SU-DHL-6 (cell line): ENCODE data around the gene ZSCAN22.

ENCODE experiments used
- H2AFZ ChIP-seq: fragments of 200-600 bp; sonication (generic); 2 replicates; pipeline ENCODE4 v1.6.1; 2014; ENCODE audit warnings: low read depth, mild to moderate bottlenecking, moderate library complexity, mixed read lengths, antibody characterized with exemption, low read length; ENCODE audit not compliant: severe bottlenecking
- H3F3A ChIP-seq: fragments of 200-600 bp; shearing (Covaris generic); 2 replicates; pipeline ENCODE4 v1.6.0; 2016; ENCODE audit warnings: antibody characterized with exemption, mild to moderate bottlenecking; ENCODE audit not compliant: insufficient read depth
- H3K27ac ChIP-seq: fragments of 200-600 bp; sonication (generic); 2 replicates; pipeline ENCODE4 v1.5.1; 2016; ENCODE audit warnings: low read depth, mild to moderate bottlenecking, low read length, moderate library complexity, mixed read lengths
- H3K27me3 ChIP-seq: fragments of 200-600 bp; sonication (generic), shearing (Covaris generic); 2 replicates; pipeline ENCODE4 v1.6.0; 2014; ENCODE audit warnings: mild to moderate bottlenecking, low read length
- H3K36me3 ChIP-seq: fragments of 200-600 bp; sonication (generic); 2 replicates; pipeline ENCODE4 v1.6.1; 2014; ENCODE audit warnings: mild to moderate bottlenecking, low read length, mixed read lengths
- H3K4me2 ChIP-seq: fragments of 300-600, 200-600 bp; shearing (Covaris generic), sonication (generic); 2 replicates; pipeline ENCODE4 v1.6.0; 2014; ENCODE audit warnings: low read length, low read depth, mild to moderate bottlenecking; ENCODE audit not compliant: poor library complexity, severe bottlenecking
- H3K4me3 ChIP-seq: fragments of 200-600 bp; sonication (generic); 2 replicates; pipeline ENCODE4 v1.5.1; 2014; ENCODE audit warnings: antibody characterized with exemption, low read length, mild to moderate bottlenecking, mixed read lengths; ENCODE audit not compliant: insufficient read depth, poor library complexity, severe bottlenecking
- H3K79me2 ChIP-seq: fragments of 200-600 bp; sonication (generic); 2 replicates; pipeline ENCODE4 v1.6.1; 2014; ENCODE audit warnings: mild to moderate bottlenecking, low read length, moderate library complexity; ENCODE audit not compliant: insufficient read depth
- H3K9ac ChIP-seq: fragments of 200-600 bp; sonication (generic); 2 replicates; pipeline ENCODE4 v1.7.0; 2014; ENCODE audit warnings: mild to moderate bottlenecking, low read length
- H3K9me2 ChIP-seq: fragments of 200-600 bp; sonication (generic); replicated peaks from 2 replicates; pipeline ENCODE4 v1.6.1; 2014; ENCODE audit warnings: low read length; ENCODE audit not compliant: insufficient read depth
- H3K9me3 ChIP-seq: fragments of 200-600 bp; sonication (generic); 2 replicates; pipeline ENCODE4 v1.6.1; 2014; ENCODE audit warnings: low read length, mixed read lengths; ENCODE audit not compliant: insufficient read depth
- H4K20me1 ChIP-seq: fragments of 200-600 bp; sonication (generic); 2 replicates; pipeline ENCODE4 v1.6.1; 2014; ENCODE audit warnings: low read depth, mild to moderate bottlenecking, antibody characterized with exemption, low read length, moderate library complexity, mixed read lengths
- EZH2phosphoT487 ChIP-seq: fragments of 200-600 bp; sonication (generic), shearing (Covaris generic); conservative IDR thresholded peaks from 2 replicates; pipeline ENCODE4 v1.6.1; 2018; ENCODE audit warnings: mild to moderate bottlenecking, antibody characterized with exemption, low read length, moderate library complexity, mixed read lengths
- TF ChIP-seq, protein P1 (sequence below): fragments of 200-600 bp; sonication (generic); IDR thresholded peaks from one replicate; pipeline ENCODE4 v1.5.1; 2017; ENCODE audit warnings: antibody characterized with exemption, mild to moderate bottlenecking, low read length, moderate library complexity; ENCODE audit not compliant: insufficient read depth, poor library complexity, severe bottlenecking

Gene ZSCAN22

DNA sequence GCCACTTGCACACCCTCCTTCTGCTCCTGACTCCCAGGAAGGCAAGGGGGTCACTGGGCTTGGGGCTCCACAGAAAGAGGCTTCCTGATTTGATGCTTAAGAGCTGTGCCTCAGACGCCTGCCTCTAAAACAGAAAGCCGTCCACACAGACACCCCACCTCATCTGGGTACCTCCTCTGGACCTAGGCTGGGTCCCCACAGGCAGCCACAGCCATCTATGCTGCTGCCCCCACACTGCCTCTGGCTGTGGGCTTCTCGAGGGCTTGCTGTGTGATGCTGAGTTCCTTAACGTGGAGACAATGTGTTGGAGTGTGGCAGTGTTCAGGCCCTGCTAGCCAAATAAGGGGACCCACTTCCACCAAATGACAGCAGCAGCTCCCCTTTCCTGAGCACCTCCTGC, 8.5 kb upstream of the ZSCAN22 start:
- no peaks in the 10 kb centered on the region for H3K9me3 ChIP-seq
- H3K27ac ChIP-seq, result no peak overlapping the region
- H3K27me3 ChIP-seq, result no peaks in the 10 kb centered on the region
- H3K9me2 ChIP-seq, result no peaks in the 10 kb centered on the region
- H3K9ac ChIP-seq, result no peak overlapping the region
- no peak overlapping the region for H2AFZ ChIP-seq
- no peak overlapping the region for H3K4me3 ChIP-seq
- TF ChIP-seq, protein P1, sequence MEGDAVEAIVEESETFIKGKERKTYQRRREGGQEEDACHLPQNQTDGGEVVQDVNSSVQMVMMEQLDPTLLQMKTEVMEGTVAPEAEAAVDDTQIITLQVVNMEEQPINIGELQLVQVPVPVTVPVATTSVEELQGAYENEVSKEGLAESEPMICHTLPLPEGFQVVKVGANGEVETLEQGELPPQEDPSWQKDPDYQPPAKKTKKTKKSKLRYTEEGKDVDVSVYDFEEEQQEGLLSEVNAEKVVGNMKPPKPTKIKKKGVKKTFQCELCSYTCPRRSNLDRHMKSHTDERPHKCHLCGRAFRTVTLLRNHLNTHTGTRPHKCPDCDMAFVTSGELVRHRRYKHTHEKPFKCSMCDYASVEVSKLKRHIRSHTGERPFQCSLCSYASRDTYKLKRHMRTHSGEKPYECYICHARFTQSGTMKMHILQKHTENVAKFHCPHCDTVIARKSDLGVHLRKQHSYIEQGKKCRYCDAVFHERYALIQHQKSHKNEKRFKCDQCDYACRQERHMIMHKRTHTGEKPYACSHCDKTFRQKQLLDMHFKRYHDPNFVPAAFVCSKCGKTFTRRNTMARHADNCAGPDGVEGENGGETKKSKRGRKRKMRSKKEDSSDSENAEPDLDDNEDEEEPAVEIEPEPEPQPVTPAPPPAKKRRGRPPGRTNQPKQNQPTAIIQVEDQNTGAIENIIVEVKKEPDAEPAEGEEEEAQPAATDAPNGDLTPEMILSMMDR, result no peak
- TF ChIP-seq EZH2phosphoT487, result no peak
- no peak overlapping the region for H3K4me2 ChIP-seq
- peaks cover 6% of the 10 kb centered on the region for H3K36me3 ChIP-seq
- H3F3A ChIP-seq, result 0 out of 2 replicates have a peak, but pooled peaks cover 4% of the 10 kb centered on the region
- no peaks in the 10 kb centered on the region for H4K20me1 ChIP-seq
- no peaks in the 10 kb centered on the region for H3K79me2 ChIP-seq

DNA sequence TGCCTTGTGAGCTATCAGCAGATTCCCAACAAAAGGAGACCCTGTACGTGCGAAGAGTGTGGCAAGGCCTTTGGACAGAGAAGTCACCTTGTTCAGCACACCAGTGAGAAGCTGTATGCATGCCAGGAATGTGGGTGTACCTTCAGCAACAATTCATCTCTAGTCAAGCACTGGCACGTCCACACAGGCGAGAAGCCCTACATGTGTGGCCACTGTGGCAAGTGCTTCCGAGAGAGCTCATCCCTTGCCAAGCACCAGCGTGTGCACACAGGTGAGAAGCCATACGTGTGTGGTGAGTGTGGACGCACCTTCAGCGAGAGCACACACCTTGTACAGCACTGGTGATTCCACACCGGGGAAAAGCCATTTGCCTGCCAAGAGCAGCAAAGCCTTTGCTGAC, 7.6 kb upstream of the ZSCAN22 start:
- Histone ChIP-seq H3F3A (0 out of 2 replicates have a peak, but pooled peaks cover 4% of the 10 kb centered on the region), H3K27me3 (no peaks in the 10 kb centered on the region), H4K20me1 (no peaks in the 10 kb centered on the region), H3K4me3 (no peak overlapping the region), H2AFZ (no peak overlapping the region), H3K9me3 (no peaks in the 10 kb centered on the region), H3K36me3 (no peaks in the 10 kb centered on the region), H3K27ac (no peak overlapping the region), H3K9me2 (no peaks in the 10 kb centered on the region), H3K9ac (no peak overlapping the region), H3K4me2 (no peak overlapping the region), H3K79me2 (no peaks in the 10 kb centered on the region)
- TF ChIP-seq EZH2phosphoT487, result no peak
- TF ChIP-seq, protein P1, result no peak

DNA sequence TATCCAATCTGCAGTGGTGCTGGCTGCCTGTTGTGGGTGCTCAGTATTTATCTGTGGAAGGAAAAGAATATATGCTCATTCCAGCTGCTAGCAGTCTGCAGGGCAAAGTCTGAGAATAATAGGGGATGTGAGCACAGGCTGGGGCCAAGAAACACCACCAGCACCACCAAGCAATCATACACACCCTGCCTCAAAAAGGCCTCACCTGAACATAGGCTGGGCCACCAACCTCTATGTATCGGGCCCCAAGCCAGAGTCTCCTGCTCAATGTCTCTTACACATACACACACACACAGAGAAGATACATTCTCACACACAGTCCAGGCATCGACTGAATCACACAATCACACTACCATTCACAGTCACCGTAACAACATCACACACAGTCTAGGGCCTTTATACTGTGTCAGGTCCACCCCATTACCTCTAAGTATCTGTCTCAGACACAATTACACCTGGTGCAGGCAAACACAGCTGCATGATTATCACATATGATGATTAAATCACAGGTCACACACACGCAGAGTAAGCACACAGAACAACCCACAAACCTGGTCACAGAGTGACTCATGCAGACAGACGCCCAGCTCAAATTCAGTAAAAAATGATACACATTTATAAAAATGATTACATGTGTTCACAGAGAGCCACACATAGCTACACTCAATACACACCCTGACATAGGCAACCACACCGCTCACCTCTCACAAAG, 1.3 kb upstream of the ZSCAN22 start:
- peak overlapping the region; percentile 66 for H3K4me2 ChIP-seq
- H3K4me3 ChIP-seq, result peak overlapping the region; percentile 82
- H3K9me3 ChIP-seq, result no peaks in the 10 kb centered on the region
- no peak overlapping the region for H2AFZ ChIP-seq
- no peaks in the 10 kb centered on the region for H3K9me2 ChIP-seq
- no peaks in the 10 kb centered on the region for H3F3A ChIP-seq
- no peaks in the 10 kb centered on the region for H4K20me1 ChIP-seq
- peak overlapping the region; percentile 72 for H3K9ac ChIP-seq
- TF ChIP-seq, protein P1, result no peak
- no peak for TF ChIP-seq EZH2phosphoT487
- H3K27me3 ChIP-seq, result no peaks in the 10 kb centered on the region
- no peak overlapping the region for H3K27ac ChIP-seq
- H3K36me3 ChIP-seq, result no peaks in the 10 kb centered on the region
- peaks cover 6% of the 10 kb centered on the region; the same call in 1 of the 2 replicates for H3K79me2 ChIP-seq
